GM18517 (cell line): Measurements from ENCODE around the gene SECISBP2L.

Experiments
- ATAC-seq: cut with Tn5 transposase; IDR thresholded peaks from one replicate; pipeline ENCODE4 v1.9.1; 2021; ENCODE audit warnings: mild to moderate bottlenecking, moderate library complexity; ENCODE audit not compliant: unreplicated experiment

The SECISBP2L gene

DNA sequence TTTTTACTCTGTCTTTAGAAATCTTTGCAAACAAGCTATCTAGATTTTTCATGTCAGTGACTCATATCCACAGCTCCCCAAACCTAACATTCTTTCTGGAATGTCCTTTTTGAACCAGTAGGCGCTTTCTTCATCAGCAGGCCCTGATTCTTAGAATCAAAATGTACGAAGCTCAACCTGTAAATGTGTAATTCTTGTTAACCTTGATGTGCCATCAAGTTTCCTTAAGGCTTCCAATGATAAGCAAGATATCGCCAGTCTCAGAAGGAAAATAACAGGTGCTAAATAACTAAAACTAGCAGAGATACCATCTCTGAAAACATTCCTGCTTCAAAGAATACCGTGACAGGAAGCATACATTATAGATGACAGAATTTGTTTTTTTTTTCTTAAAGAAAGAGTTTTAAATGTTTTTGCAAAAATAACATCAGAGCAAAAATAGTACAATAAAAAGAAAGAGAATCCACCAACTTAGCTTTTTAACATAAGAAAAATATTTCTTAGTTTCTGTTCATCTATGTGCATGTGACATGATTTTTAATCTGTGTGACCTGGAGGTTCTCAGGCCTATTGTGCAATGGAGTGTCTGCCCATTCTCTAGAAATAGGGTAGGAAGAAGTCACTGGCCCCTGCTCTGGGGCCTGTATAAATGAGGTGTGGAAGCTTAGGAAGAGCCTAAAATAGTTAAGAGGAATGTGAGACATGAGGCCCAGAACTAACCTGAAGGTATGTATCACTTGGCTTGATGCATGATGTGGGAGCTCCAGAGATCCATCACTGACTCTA is 14.7 kb upstream of the SECISBP2L start:
- ATAC-seq: no peak

DNA sequence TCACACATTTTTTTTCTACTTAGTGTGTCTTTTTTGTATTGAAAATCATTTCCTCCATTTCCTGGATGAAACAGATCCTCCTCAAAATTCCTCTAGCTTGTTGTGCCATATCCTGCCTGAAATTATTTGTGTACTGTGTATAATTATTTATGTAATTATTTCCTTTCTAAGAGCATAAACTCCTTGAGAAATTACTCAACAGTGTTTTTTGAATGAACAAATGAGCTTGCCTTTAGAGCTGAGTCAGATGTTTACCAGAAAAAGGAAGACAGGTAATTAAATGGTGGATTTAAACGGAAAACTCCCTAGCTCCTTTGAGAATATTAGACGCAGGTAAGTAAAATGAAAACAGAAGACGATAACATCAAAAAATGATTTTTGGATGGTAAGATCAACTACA is 13.2 kb upstream of the SECISBP2L start:
- no peak for ATAC-seq

DNA sequence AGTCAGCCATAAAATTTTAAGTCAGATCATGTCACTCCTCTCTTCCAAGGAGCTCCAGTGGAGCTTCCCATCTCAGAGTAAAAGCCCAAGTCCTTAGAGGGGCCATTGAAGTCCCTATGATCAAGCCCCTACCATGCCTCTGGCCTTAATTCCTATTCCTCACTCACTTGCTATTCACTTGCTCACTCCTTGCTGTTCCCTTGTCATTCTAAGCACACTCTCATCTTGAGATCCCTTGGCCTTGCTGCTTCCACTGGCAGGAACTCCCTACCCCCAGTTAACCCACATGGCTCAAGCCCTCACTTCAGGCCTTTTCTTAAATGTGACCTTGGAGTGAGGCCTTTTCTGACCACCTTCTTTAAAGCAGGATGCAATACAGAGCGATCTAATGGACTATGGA is 12.3 kb upstream of the SECISBP2L start:
- ATAC-seq: no peak

DNA sequence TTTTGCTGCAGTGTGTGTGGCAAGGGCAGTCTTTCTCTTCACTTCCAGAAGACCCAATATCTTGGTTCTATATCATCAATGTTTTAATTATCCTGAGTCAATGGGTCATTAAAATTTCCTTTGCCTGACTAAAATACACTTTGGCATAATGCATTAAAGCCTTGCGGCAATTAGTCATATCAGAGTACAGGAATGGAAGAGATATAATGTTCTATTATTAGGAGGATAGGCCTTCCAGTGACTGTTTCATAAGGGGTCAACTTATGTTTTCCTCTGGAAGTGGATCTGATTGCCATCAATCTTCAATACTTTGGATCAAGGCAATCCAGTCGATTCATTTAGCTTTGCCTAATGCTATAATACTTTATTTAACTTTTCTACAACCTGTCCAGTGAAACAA is 9.4 kb upstream of the SECISBP2L start:
- no peak for ATAC-seq

DNA sequence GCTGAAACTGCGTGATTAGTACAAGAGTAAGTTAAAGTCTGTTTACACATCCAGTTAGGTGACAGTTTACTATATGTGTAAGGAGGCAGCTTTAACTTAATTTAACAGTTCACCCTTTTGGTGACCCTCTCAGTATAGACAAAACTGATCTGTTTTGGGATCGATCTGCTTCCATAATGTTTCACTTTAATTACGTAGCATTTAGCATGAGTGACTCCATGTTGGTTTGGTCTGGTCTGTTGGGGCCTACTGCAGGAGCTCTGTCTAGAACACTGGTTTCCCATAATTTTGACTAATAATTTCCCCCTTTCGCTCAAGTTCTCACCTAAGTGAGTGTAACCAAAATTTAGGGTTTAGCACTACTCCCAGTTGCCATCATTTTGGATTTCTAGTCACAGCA is 6.4 kb upstream of the SECISBP2L start:
- ATAC-seq: no peak

DNA sequence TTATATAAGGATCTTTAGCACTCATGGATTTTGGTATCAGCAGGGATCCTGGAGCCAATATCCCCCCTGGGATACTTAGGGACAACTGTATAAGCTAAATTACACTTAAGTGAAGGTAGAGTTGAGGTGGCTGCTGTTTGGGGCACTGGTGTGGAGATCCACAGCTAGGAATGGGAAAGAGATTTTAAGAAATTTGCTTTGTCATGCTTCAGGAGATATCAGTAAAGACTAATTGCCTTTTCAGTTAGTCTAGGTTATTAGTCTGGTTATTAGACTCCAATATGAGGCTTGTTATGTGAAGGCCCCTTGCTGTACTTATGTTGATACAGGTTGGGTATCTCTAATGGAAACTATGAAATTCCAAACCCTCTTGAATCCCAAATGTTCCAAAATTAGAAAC is 1.2 kb upstream of the SECISBP2L start:
- ATAC-seq: no peak

DNA sequence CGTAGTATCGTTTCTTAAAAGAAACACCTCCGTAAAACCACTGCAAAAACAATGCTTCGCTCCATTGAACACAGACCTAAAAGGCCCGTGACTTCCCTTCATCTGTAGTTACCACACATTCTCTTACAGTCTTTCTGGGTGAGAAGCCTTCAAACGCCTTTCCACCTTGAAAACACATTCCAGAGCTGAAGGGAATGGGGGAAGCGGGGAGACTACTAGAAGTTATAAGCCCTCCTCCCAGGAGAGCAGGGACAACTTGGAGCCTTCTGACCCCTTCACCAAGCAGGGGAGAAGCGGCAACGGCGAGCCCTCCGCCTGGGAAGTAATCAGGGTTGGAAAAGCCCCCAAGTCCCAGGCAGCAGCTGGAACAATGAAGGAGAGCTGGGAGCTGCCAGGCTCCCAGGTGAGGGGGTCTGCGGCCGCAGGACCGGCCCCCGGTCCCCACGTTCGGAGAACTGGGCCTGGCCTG is 461 bp downstream of the SECISBP2L start:
- ATAC-seq: peak; percentile 43

DNA sequence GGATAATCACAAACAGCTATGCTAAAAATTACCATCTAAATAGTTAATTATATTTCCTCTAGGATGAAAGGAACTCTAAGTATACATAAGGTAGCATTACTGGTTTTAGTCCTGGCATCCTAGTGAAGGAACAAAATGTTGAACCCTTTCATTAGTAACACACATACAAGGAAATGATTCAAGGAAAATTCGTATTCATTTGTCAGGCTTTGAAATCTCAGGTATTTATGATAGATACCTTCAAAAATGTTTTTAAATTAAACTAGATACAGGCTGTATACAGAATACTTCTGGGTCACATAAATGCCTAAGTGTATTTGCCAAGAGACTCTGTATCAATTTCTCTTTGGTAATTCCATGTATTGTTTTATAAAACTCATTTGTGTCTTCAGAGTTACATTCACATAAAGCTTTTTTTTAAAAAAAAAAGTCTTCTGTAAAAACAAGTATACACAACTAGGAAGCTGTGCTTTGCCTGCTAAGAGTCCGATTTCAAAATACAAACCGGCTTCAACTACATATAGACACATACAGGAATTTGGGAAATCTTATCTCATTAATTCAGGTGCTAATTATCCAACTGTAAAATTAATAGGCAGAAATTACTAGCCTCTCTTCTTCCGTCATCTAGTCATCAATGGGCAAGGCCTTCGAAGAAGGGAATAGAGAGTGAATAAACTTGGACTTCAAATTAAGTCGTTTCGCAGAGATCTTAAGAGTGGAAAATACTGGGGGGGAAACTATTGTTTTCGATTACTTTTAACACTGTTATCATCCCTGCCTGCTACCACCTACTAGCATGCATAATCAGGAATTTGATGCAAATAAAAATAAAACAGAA is 1.3 kb downstream of the SECISBP2L start:
- peak; percentile 6 for ATAC-seq

DNA sequence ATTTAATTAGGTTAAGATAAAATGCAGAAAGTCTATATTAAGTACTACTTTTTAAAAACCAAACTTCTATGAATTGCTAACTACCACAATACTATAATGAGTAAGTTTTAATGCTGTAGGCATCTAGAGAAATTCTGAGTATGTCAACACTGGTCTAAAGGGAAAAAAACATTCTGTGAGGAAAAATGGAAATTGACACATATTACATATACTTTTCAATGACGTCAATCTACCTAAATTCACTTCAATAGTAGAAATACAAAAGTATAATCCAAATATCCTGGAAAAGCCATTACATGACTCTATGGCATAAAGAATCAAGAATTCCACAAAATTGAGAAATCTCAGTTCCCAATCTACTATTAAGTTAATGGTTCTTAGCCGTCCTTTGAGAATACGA is 2.2 kb downstream of the SECISBP2L start:
- ATAC-seq: no peak

DNA sequence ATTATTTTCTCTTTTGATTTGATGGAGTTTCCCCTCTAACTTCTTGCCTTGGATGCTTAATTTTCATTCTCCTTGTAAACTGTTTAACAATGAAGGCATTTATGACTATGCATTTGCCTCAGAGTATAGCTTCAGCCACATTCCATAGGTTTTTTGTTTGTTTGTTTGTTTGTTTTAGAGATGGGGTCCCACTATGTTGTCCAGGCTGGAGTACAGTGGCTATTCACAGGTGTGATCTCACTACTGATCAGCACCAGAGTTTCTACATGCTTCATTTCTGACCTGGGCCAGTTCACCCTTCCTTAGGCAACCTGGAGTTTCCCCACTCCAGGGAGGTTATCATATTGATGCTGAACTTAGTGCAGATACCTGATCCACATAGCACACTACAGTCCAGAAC is 4.1 kb downstream of the SECISBP2L start:
- no peak for ATAC-seq

DNA sequence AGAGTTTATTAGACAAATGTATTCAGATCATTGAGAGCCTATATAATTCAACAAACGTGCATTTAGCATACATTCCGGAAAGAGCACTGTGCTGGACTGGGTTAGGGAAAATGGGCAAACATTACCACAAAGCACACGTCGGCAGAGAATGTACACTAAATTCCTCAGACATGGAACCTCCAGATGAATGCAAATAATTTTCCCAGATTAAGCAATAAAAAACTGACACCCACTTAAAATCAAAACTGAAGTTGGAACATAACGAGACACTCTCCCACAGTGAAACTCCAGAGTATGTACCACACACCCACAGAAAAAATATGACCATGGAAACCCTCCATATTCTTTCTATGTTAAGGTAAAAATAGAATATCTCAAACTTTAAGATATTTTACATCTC is 4.8 kb downstream of the SECISBP2L start:
- no peak for ATAC-seq

DNA sequence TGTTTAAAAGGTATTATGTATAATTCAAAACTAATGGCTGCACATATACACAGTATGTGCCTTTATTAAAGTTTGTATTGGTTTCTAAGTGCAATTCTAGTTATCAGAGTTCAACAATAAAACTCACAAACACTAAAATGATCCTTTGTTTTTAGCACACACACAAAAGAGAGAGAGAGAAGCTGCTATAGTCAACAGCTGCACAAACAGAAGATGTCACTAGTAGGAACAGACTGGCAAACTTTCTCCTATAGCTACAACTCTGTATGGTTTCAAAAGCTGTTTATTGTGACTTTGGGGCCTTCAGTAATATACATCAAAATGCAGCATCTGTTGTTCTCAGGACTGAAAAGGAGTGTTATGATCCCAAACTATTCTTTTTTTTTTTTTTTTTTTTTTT is 6.1 kb downstream of the SECISBP2L start:
- no peak for ATAC-seq

DNA sequence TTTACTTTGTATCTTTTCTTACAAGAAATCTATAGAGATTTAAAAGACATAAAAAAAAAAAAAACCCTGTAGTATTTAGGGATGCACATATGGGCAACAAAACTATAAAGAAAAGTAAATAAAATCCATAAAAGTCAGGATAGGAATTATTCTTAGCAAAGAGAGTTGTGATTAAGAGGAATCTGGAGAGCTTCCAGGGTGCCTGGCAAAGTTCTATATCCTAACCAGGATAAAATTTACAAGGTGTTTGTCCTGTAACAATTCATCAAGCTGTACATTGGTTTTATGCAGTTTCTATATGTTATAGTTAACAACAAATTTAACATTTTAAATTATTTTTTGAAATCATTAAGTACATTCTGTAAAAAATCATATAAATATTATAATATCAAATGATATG is 7.9 kb downstream of the SECISBP2L start:
- ATAC-seq: no peak

DNA sequence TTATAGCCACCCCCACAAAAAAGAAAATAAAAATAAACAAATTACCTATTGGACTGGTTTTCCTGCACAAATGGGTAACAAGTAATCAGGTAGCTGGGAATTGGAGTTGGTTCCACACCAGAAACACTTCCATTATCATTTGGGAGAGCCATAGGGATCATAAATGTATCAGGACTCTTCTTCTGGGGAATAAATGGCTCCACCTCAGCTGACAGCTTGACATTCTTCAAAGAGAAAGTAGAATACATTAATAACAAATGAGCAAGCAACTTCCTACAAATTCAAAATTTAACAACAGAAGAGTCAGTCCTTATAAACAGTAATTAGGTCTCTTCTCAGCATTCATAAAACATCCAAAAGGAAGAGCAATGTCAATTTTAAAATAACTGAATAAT is 8.7 kb downstream of the SECISBP2L start:
- ATAC-seq: no peak

DNA sequence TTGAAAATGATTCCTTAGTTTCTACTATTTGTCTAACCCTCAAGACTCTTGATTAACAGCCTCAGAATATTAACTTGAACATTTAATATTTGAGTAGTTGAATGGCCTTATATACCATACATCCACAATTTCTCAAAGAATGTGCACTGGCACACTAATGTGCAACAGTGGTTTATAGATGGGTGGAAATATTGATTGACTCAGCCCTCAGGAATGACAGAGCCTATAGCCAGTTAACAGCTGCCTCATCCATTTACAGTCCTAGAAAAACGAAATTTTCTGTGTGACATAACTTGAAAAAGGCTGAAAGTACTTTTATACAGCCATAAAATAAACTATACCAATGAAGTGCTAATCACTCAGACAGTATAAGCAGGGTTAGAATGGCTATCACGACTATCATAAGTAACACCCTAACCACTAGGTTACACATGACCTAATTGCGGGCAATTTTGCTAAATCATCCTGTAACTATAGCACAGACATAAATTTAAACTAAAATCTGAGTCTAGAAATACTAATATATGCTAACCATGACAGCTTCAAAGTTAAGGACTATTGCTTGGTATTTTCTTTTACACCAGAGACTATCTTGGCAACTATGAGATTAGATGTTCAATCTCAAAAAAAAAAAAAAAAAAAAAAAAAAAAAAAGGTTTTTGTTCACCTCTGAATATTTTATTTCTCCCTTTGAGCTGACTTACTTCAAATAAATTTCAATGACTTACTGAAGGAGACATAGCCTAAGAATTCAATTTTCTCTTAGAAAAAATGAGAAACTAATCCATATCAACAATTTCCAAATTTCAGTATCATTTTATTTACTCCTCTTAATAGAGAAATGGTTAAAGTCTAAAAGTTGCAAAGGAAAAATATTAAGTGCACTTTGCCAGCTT is 9.3 kb downstream of the SECISBP2L start:
- no peak for ATAC-seq

DNA sequence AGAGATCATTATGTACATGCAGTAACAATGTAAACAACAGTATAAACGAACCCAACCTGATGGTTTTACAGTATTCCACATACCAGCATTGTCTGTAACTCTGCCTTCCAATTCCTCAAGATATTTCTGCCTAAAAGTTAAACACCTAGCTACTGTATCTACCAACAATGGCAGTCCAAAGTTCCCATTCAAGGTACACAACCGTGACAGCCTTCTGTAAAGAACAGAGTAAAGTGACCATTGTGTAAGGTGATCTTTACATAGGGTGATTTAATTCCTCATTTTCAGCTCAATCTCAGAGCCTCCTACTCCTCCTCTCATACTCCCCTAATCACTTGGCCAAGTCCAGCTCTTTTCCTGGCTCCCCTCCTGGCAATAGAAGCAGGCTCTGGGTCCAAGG is 10.4 kb downstream of the SECISBP2L start:
- no peak for ATAC-seq

DNA sequence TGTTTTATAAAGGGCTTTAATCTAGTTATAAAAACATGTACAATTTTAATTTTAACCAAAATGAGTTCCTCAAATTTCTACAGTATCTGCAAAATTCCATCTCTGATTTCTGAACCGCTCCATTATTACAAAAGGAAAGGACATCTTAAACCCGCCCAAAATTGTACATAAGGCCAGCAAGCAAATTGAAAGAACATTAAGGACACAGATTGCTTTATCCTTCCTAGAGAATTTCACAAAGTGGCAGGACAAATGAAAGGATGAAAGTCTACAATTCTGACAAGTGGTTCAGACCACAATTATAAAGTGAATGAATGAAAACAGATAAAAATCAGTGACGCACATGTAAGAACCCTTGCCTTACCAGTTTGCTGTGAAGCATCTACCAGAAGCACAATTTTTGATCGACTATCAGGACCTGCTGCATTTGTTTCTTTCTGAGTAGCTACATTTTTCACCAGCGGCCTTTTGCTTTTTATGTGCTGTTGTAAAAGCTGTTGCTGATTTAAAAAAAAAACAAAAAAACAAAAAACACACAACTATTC is 13.6 kb downstream of the SECISBP2L start:
- no peak for ATAC-seq

DNA sequence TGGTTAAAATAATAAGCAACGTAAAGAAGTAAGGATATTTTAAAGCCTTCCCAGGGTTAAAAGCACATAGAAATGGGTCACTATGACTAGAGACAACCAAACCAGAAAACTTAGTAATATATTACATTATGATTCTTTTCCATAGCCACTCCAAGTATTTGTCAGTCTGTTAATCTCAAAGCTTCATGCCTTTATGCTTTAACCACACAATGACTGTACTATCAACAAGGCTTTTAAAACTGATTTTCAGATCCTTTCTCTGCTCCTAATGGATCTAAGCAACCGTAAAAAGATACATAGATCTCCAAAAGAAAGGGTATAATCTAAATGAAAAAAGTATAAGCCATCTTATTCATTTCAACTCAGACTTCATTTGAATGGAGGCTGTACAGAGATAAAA is 14.4 kb downstream of the SECISBP2L start:
- ATAC-seq: no peak

DNA sequence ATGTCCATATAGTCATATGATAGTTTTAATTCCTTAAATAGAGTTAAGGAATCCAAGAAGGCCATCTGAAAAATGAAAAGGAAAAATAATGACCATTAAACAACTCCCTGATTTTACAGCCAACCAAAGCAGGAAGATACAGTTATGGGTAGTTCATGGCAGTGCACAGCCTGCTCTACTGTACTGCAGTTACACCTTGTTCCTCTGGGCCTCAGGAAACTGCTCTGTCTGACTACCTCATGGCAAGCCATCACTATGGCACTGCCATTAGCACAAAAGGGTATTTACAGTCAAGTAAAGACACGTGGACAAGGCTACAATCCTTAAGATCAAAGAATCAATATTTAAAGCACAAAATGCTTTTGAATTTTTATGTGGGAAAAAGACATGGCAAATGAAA is 19.5 kb downstream of the SECISBP2L start:
- no peak for ATAC-seq

DNA sequence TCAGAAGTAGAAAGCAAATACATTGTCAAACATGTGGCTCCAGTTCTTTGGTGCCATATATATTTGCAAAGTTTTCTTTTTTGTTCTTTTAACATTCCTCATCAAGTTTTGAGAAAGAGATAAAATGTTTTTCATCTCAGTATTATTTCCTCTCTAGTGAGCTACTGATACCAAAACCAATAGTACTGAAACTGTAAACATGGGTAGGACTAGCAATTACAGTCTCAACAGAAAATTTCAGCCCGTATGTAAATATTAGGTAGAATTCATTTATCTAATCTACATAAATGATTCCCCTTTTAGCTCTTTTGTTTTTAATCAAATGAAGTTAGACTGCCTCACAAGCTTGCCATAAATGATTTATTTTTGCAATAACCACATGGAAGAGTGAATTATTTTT is 21.4 kb downstream of the SECISBP2L start:
- ATAC-seq: peak; percentile 80

DNA sequence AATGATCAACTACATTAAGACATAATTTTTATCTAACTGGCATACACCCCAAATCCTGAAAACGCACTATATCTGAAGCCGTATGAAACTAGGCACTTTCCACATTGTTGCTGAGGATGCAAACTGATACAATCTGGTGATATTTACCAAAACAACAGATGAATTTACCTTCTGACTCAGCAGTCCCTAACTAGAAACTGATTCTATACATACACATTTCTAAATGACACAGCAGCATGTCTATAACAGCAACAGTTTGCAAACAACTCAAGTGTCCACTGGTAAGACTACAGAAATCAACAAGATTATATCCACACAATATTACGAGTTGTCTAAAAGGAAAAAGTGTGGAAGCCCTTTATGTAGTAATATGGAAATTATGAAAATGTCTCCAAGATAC is 22.9 kb downstream of the SECISBP2L start:
- ATAC-seq: peak; percentile 73
